ENCODE measurements around the gene P3R3URF.

P3R3URF gene

GRCh38 chr1:46194641-46195193, 18.4 kb upstream of the P3R3URF start:
- no peak for DNase-seq (ENCODE audit: low read depth)
- H3K4me3 ChIP-seq (ENCODE audit: low read depth, low read length), result no peak overlapping the region
- no peak for TF ChIP-seq CTCF (IDR thresholded peaks at IDR 0.05; ENCODE audit: low read depth, low read length, missing control alignments)

- no peak overlapping the region for H3K4me3 ChIP-seq (ENCODE audit: low read depth, low read length)
- TF ChIP-seq CTCF (IDR thresholded peaks at IDR 0.05; ENCODE audit: low read depth, low read length, missing control alignments), result no peak
- no peak for DNase-seq (ENCODE audit: low read depth)
Measured at GRCh38 chr1:46193984-46194570, 17.8 kb upstream of the P3R3URF start.

GRCh38 chr1:46193285-46193684, 17.0 kb upstream of the P3R3URF start:
- DNase-seq (ENCODE audit: low read depth), result no peak
- TF ChIP-seq CTCF (IDR thresholded peaks at IDR 0.05; ENCODE audit: low read depth, low read length, missing control alignments), result no peak
- no peak overlapping the region for H3K4me3 ChIP-seq (ENCODE audit: low read depth, low read length)

GRCh38 chr1:46192171-46192570, 15.9 kb upstream of the P3R3URF start:
- no peak overlapping the region for H3K4me3 ChIP-seq (ENCODE audit: low read depth, low read length)
- TF ChIP-seq CTCF (IDR thresholded peaks at IDR 0.05; ENCODE audit: low read depth, low read length, missing control alignments), result no peak
- no peak for DNase-seq (ENCODE audit: low read depth)

GRCh38 chr1:46191033-46191701, 14.9 kb upstream of the P3R3URF start:
- H3K4me3 ChIP-seq (ENCODE audit: low read depth, low read length), result no peak overlapping the region
- no peak for DNase-seq (ENCODE audit: low read depth)
- TF ChIP-seq CTCF (IDR thresholded peaks at IDR 0.05; ENCODE audit: low read depth, low read length, missing control alignments), result no peak

GRCh38 chr1:46190539-46190938, 14.3 kb upstream of the P3R3URF start:
- no peak overlapping the region for H3K4me3 ChIP-seq (ENCODE audit: low read depth, low read length)
- no peak for DNase-seq (ENCODE audit: low read depth)
- TF ChIP-seq CTCF (IDR thresholded peaks at IDR 0.05; ENCODE audit: low read depth, low read length, missing control alignments), result no peak
